Loucy (cell line): Measurements from ENCODE around the gene KRT13.

ENCODE experiments used
- H2AFZ ChIP-seq: fragments of 200-600 bp; sonication (generic); 2 replicates; pipeline ENCODE4 v1.6.0; 2016; ENCODE audit warnings: antibody characterized with exemption, mild to moderate bottlenecking, low read length, moderate library complexity
- H3F3A ChIP-seq: fragments of 200-600 bp; 2 replicates; pipeline ENCODE4 v1.6.0; 2016; ENCODE audit warnings: antibody characterized with exemption, low read depth, mild to moderate bottlenecking
- H3K27me3 ChIP-seq: fragments of 200-600 bp; sonication (generic); 2 replicates; pipeline ENCODE4 v1.6.1; 2014; ENCODE audit warnings: low read length, mild to moderate bottlenecking; ENCODE audit not compliant: insufficient read depth, poor library complexity, severe bottlenecking
- H3K36me3 ChIP-seq: fragments of 200-600 bp; sonication (generic); 2 replicates; pipeline ENCODE4 v1.6.1; 2016; ENCODE audit warnings: low read length; ENCODE audit not compliant: insufficient read depth
- H3K4me1 ChIP-seq: fragments of 200-600 bp; sonication (generic); 2 replicates; pipeline ENCODE4 v1.5.1; 2014; ENCODE audit warnings: low read length, mild to moderate bottlenecking; ENCODE audit not compliant: insufficient read depth, poor library complexity, severe bottlenecking
- H3K4me2 ChIP-seq: fragments of 200-600 bp; sonication (generic); 2 replicates; pipeline ENCODE4 v1.6.0; 2014; ENCODE audit warnings: antibody characterized with exemption, low read length, low read depth, mild to moderate bottlenecking; ENCODE audit not compliant: poor library complexity, severe bottlenecking
- H3K4me3 ChIP-seq: fragments of 200-600 bp; sonication (generic); 2 replicates; pipeline ENCODE4 v1.5.1; 2014; ENCODE audit warnings: low read length, mild to moderate bottlenecking, mixed read lengths; ENCODE audit not compliant: poor library complexity, severe bottlenecking
- H3K79me2 ChIP-seq: fragments of 200-600 bp; sonication (generic); 2 replicates; pipeline ENCODE4 v1.6.1; 2014; ENCODE audit warnings: low read length; ENCODE audit not compliant: insufficient read depth
- H3K9ac ChIP-seq: fragments of 200-600 bp; sonication (generic); 2 replicates; pipeline ENCODE4 v1.6.0; 2014; ENCODE audit warnings: mild to moderate bottlenecking, low read depth, low read length, moderate library complexity; ENCODE audit not compliant: poor library complexity, severe bottlenecking
- H3K9me2 ChIP-seq: fragments of 200-600 bp; sonication (generic); replicated peaks from 2 replicates; pipeline ENCODE4 v1.6.1; 2016; ENCODE audit warnings: low read depth, low read length, mixed read lengths
- H3K9me3 ChIP-seq: fragments of 200-600 bp; sonication (generic); 2 replicates; pipeline ENCODE4 v1.6.1; 2014; ENCODE audit warnings: mild to moderate bottlenecking, antibody characterized with exemption, low read length, low read depth; ENCODE audit not compliant: insufficient read depth
- H4K20me1 ChIP-seq: fragments of 200-600 bp; sonication (generic); 2 replicates; pipeline ENCODE4 v1.6.0; 2014; ENCODE audit warnings: antibody characterized with exemption, low read length, mild to moderate bottlenecking; ENCODE audit not compliant: insufficient read depth, poor library complexity, severe bottlenecking
- CTCF ChIP-seq: fragments of 200-600 bp; sonication (generic); conservative IDR thresholded peaks from 2 replicates; pipeline ENCODE4 v1.5.1; 2014; ENCODE audit warnings: mild to moderate bottlenecking, antibody characterized with exemption, low read length
- EZH2phosphoT487 ChIP-seq: fragments of 200-600 bp; IDR thresholded peaks from 2 replicates; pipeline ENCODE4 v1.6.1; 2018; ENCODE audit warnings: antibody characterized with exemption, mild to moderate bottlenecking, moderate library complexity, borderline replicate concordance

KRT13 gene

GRCh38 chr17:41468346-41468745 is 37.1 kb downstream of the KRT13 start:
- Histone ChIP-seq H3K9ac (no peak overlapping the region), H3K4me2 (no peak overlapping the region), H3K36me3 (no peaks in the 10 kb centered on the region), H3K4me1 (no peaks in the 10 kb centered on the region), H2AFZ (no peak overlapping the region), H3K27me3 (peaks cover 6% of the 10 kb centered on the region), H3K79me2 (no peaks in the 10 kb centered on the region), H3F3A (no peaks in the 10 kb centered on the region), H3K9me2 (no peaks in the 10 kb centered on the region), H4K20me1 (no peaks in the 10 kb centered on the region), H3K4me3 (no peak overlapping the region), H3K9me3 (no peaks in the 10 kb centered on the region)
- no peak for TF ChIP-seq EZH2phosphoT487
- TF ChIP-seq CTCF = no peak

- no peak overlapping the region for H3K4me2 ChIP-seq
- no peaks in the 10 kb centered on the region for H3K9me2 ChIP-seq
- H3K9me3 ChIP-seq = no peaks in the 10 kb centered on the region
- H3K79me2 ChIP-seq = no peaks in the 10 kb centered on the region
- no peak overlapping the region for H2AFZ ChIP-seq
- H4K20me1 ChIP-seq = no peaks in the 10 kb centered on the region
- H3K9ac ChIP-seq = no peak overlapping the region
- no peaks in the 10 kb centered on the region for H3K4me1 ChIP-seq
- no peaks in the 10 kb centered on the region for H3F3A ChIP-seq
- H3K4me3 ChIP-seq = no peak overlapping the region
- peaks cover 6% of the 10 kb centered on the region for H3K27me3 ChIP-seq
- no peaks in the 10 kb centered on the region for H3K36me3 ChIP-seq
- TF ChIP-seq EZH2phosphoT487 (no peak), CTCF (no peak)
Measured at GRCh38 chr17:41467561-41467960, 37.9 kb downstream of the KRT13 start.

- H3F3A ChIP-seq = no peaks in the 10 kb centered on the region
- no peaks in the 10 kb centered on the region for H4K20me1 ChIP-seq
- H3K9me3 ChIP-seq = no peaks in the 10 kb centered on the region
- H3K4me1 ChIP-seq = no peaks in the 10 kb centered on the region
- no peak within 1 kb of the TSS for H3K9ac ChIP-seq
- no peak for TF ChIP-seq EZH2phosphoT487
- TF ChIP-seq CTCF = no peak
- H3K36me3 ChIP-seq = no peaks in the 10 kb centered on the region
- peaks cover 4% of the 10 kb centered on the region for H3K27me3 ChIP-seq
- no peak within 1 kb of the TSS for H3K4me2 ChIP-seq
- no peak within 1 kb of the TSS for H2AFZ ChIP-seq
- H3K9me2 ChIP-seq = no peaks in the 10 kb centered on the region
- no peaks in the 10 kb centered on the region for H3K79me2 ChIP-seq
- H3K4me3 ChIP-seq = no peak within 1 kb of the TSS
Measured at GRCh38 chr17:41466988-41467387, 38.4 kb downstream of the KRT13 start, which contains the start of gene KRT32. Gene KRT32, minus strand, starts transcription at chr17:41467386. Its CDS starts 61 bp downstream, at chr17:41467325.
